IPS-18a (cell line): ENCODE data around the gene GUCY2F.

Experiments
- H3K27ac ChIP-seq: one replicate; pipeline ENCODE4 v1.5.1; 2013; ENCODE audit warnings: low read length
- H3K27me3 ChIP-seq: one replicate; pipeline ENCODE4 v1.6.1; 2013; ENCODE audit warnings: mild to moderate bottlenecking, low read length; ENCODE audit not compliant: control insufficient read depth, insufficient read depth
- H3K36me3 ChIP-seq: one replicate; pipeline ENCODE4 v1.6.1; 2013; ENCODE audit warnings: low read depth, low read length; ENCODE audit not compliant: control insufficient read depth
- H3K4me1 ChIP-seq: one replicate; pipeline ENCODE4 v1.6.1; 2013; ENCODE audit warnings: low read depth, low read length; ENCODE audit not compliant: control insufficient read depth
- H3K4me3 ChIP-seq: one replicate; pipeline ENCODE4 v1.5.1; 2013; ENCODE audit warnings: low read length
- H3K9ac ChIP-seq: one replicate; pipeline ENCODE4 v1.6.1; 2013; ENCODE audit warnings: mild to moderate bottlenecking, low read length, moderate library complexity
- H3K9me3 ChIP-seq: one replicate; pipeline ENCODE4 v1.6.1; 2013; ENCODE audit warnings: low read depth, low read length; ENCODE audit not compliant: control insufficient read depth

GUCY2F gene

GRCh38 chrX:109392895-109393294 lies 89.0 kb downstream of the GUCY2F start:
- Histone ChIP-seq H3K9ac (no peak overlapping the region), H3K4me1 (no peaks in the 10 kb centered on the region), H3K36me3 (no peaks in the 10 kb centered on the region), H3K9me3 (no peaks in the 10 kb centered on the region), H3K27ac (no peak overlapping the region), H3K27me3 (no peaks in the 10 kb centered on the region), H3K4me3 (no peak overlapping the region)

GRCh38 chrX:109390556-109390955 lies 91.3 kb downstream of the GUCY2F start:
- no peak overlapping the region for H3K9ac ChIP-seq
- no peaks in the 10 kb centered on the region for H3K27me3 ChIP-seq
- H3K4me3 ChIP-seq: no peak overlapping the region
- no peaks in the 10 kb centered on the region for H3K9me3 ChIP-seq
- H3K27ac ChIP-seq: no peak overlapping the region
- H3K36me3 ChIP-seq: no peaks in the 10 kb centered on the region
- H3K4me1 ChIP-seq: no peaks in the 10 kb centered on the region

GRCh38 chrX:109389917-109390316 lies 92.0 kb downstream of the GUCY2F start:
- Histone ChIP-seq H3K4me3 (no peak overlapping the region), H3K36me3 (no peaks in the 10 kb centered on the region), H3K27me3 (no peaks in the 10 kb centered on the region)

GRCh38 chrX:109384699-109385098 lies 97.2 kb downstream of the GUCY2F start:
- Histone ChIP-seq H3K4me1 (peaks cover 5% of the 10 kb centered on the region), H3K27ac (no peak overlapping the region), H3K9me3 (no peaks in the 10 kb centered on the region), H3K9ac (no peak overlapping the region), H3K36me3 (no peaks in the 10 kb centered on the region), H3K27me3 (no peaks in the 10 kb centered on the region), H3K4me3 (no peak overlapping the region)

More at GRCh38 chrX:109389917-109390316, 92.0 kb downstream of the GUCY2F start:
- no peak overlapping the region for H3K27ac ChIP-seq
- H3K9ac ChIP-seq: no peak overlapping the region
- no peaks in the 10 kb centered on the region for H3K9me3 ChIP-seq
- no peaks in the 10 kb centered on the region for H3K4me1 ChIP-seq

GRCh38 chrX:109382332-109382731 lies 99.6 kb downstream of the GUCY2F start:
- no peaks in the 10 kb centered on the region for H3K36me3 ChIP-seq
- no peak overlapping the region for H3K9ac ChIP-seq
- H3K4me1 ChIP-seq: peaks cover 5% of the 10 kb centered on the region
- H3K27ac ChIP-seq: no peak overlapping the region
- H3K9me3 ChIP-seq: no peaks in the 10 kb centered on the region
- no peaks in the 10 kb centered on the region for H3K27me3 ChIP-seq
- no peak overlapping the region for H3K4me3 ChIP-seq

- H3K4me3 ChIP-seq: no peak overlapping the region
- no peak overlapping the region for H3K9ac ChIP-seq
- H3K4me1 ChIP-seq: peaks cover 13% of the 10 kb centered on the region
- no peaks in the 10 kb centered on the region for H3K9me3 ChIP-seq
- H3K36me3 ChIP-seq: no peaks in the 10 kb centered on the region
- H3K27ac ChIP-seq: no peak overlapping the region
- no peaks in the 10 kb centered on the region for H3K27me3 ChIP-seq
These were observed 103.6 kb downstream of the GUCY2F start for GRCh38 chrX:109378281-109378680.

- Histone ChIP-seq H3K27me3 (no peaks in the 10 kb centered on the region), H3K27ac (no peak overlapping the region), H3K4me3 (no peak overlapping the region), H3K9me3 (no peaks in the 10 kb centered on the region), H3K4me1 (peaks cover 29% of the 10 kb centered on the region), H3K36me3 (no peaks in the 10 kb centered on the region), H3K9ac (no peak overlapping the region)
These were observed 107.5 kb downstream of the GUCY2F start for GRCh38 chrX:109374262-109374960.

GRCh38 chrX:109373468-109373867 lies 108.4 kb downstream of the GUCY2F start:
- Histone ChIP-seq H3K36me3 (no peaks in the 10 kb centered on the region), H3K9me3 (no peaks in the 10 kb centered on the region), H3K4me1 (peaks cover 29% of the 10 kb centered on the region), H3K27ac (no peak overlapping the region), H3K4me3 (no peak overlapping the region), H3K9ac (no peak overlapping the region), H3K27me3 (no peaks in the 10 kb centered on the region)

GRCh38 chrX:109372716-109373115 lies 109.2 kb downstream of the GUCY2F start:
- no peaks in the 10 kb centered on the region for H3K27me3 ChIP-seq
- peaks cover 29% of the 10 kb centered on the region for H3K4me1 ChIP-seq
- H3K9me3 ChIP-seq: no peaks in the 10 kb centered on the region
- H3K36me3 ChIP-seq: no peaks in the 10 kb centered on the region
- no peak overlapping the region for H3K9ac ChIP-seq
- H3K4me3 ChIP-seq: no peak overlapping the region
- H3K27ac ChIP-seq: no peak overlapping the region

GRCh38 chrX:109372291-109372690 lies 109.6 kb downstream of the GUCY2F start:
- Histone ChIP-seq H3K27me3 (no peaks in the 10 kb centered on the region), H3K4me1 (peaks cover 29% of the 10 kb centered on the region), H3K4me3 (no peak overlapping the region), H3K9ac (no peak overlapping the region), H3K36me3 (no peaks in the 10 kb centered on the region), H3K27ac (no peak overlapping the region), H3K9me3 (no peaks in the 10 kb centered on the region)

- Histone ChIP-seq H3K9me3 (no peaks in the 10 kb centered on the region), H3K27ac (no peak overlapping the region), H3K4me1 (no peaks in the 10 kb centered on the region), H3K36me3 (no peaks in the 10 kb centered on the region), H3K27me3 (no peaks in the 10 kb centered on the region), H3K4me3 (no peak overlapping the region), H3K9ac (no peak overlapping the region)
These were observed 119.8 kb downstream of the GUCY2F start for GRCh38 chrX:109362101-109362500.

GRCh38 chrX:109360301-109360700 lies 121.6 kb downstream of the GUCY2F start:
- Histone ChIP-seq H3K4me1 (peaks cover 4% of the 10 kb centered on the region), H3K36me3 (no peaks in the 10 kb centered on the region), H3K9me3 (no peaks in the 10 kb centered on the region), H3K27ac (no peak overlapping the region), H3K4me3 (no peak overlapping the region), H3K9ac (no peak overlapping the region), H3K27me3 (no peaks in the 10 kb centered on the region)
